Coronary artery (tissue), 2 donors: Measurements from ENCODE around the gene TXNRD1.
A peak's percentile ranks its signal among the peaks of the same experiment; 100 is the strongest.
"Not testable (repeated sequence)": the region's sequence is repeated elsewhere in the genome, so short reads cannot be mapped to it uniquely, and the experiment has no call there.

Experiments
- DNase-seq: peaks from one replicate; pipeline ENCODE4 v3.0.0-alpha.2; 2017; ENCODE audit warnings: low spot score
- H3K27ac ChIP-seq, 2 donors: fragments of 200-600 bp; sonication (generic); one replicate each; pipeline ENCODE4 v1.5.1; 2016 to 2019
- H3K4me3 ChIP-seq: fragments of 200-600 bp; sonication (generic); 2 replicates; pipeline ENCODE4 v1.5.1; 2016; ENCODE audit warnings: mild to moderate bottlenecking, moderate library complexity
- CTCF ChIP-seq: fragments of 200-600 bp; sonication (generic); IDR thresholded peaks from one replicate; pipeline ENCODE4 v1.5.1; 2019; ENCODE audit warnings: antibody characterized with exemption

TXNRD1 gene

GRCh38 chr12:104286516-104287482 lies 71.2 kb downstream of the TXNRD1 start:
- peak overlapping the region; percentile 91 to 97 for H3K27ac ChIP-seq
- no peak for TF ChIP-seq CTCF
- DNase-seq = peak; percentile 94
- peak overlapping the region; percentile 89 for H3K4me3 ChIP-seq

GRCh38 chr12:104288635-104289274 lies 73.2 kb downstream of the TXNRD1 start:
- TF ChIP-seq CTCF = no peak

GRCh38 chr12:104290320-104290719 lies 74.7 kb downstream of the TXNRD1 start:
- peak overlapping the region; percentile 89 for H3K4me3 ChIP-seq
- H3K27ac ChIP-seq = peak overlapping the region in 1 of 2 donors; percentile 91
- TF ChIP-seq CTCF = no peak
- DNase-seq = no peak

More at GRCh38 chr12:104288635-104289274, 73.2 kb downstream of the TXNRD1 start:
- H3K4me3 ChIP-seq = peak overlapping the region; percentile 89
- peak overlapping the region; percentile 91 to 97 for H3K27ac ChIP-seq
- peak; percentile 88 for DNase-seq

GRCh38 chr12:104290855-104291254 lies 75.3 kb downstream of the TXNRD1 start:
- H3K4me3 ChIP-seq = peak overlapping the region; percentile 21
- TF ChIP-seq CTCF = no peak
- no peak for DNase-seq
- no peak overlapping the region for H3K27ac ChIP-seq

- DNase-seq = no peak
- TF ChIP-seq CTCF = no peak
- no peak overlapping the region for H3K27ac ChIP-seq
- H3K4me3 ChIP-seq = peak overlapping the region; percentile 55
Observed at GRCh38 chr12:104291867-104292524, 76.4 kb downstream of the TXNRD1 start.

- Histone ChIP-seq H3K27ac (peak overlapping the region; percentile 25 to 59), H3K4me3 (peak overlapping the region; percentile 55)
- DNase-seq = no peak
- no peak for TF ChIP-seq CTCF
Observed at GRCh38 chr12:104292872-104293794, 77.6 kb downstream of the TXNRD1 start.

- DNase-seq = not testable (repeated sequence)
- H3K27ac ChIP-seq = peak overlapping the region; percentile 59 to 73
- H3K4me3 ChIP-seq = peak overlapping the region; percentile 55
Observed at GRCh38 chr12:104294158-104294859, 78.7 kb downstream of the TXNRD1 start.
